Stimulated activated CD4-positive, alpha-beta T cell treated with anti-CD3 and anti-CD28 coated beads, Interleukin-12 subunit alpha, Interleukin-12 subunit beta, amount 100 ng/mL, for 4 hours (primary cell): ENCODE results near the gene CLIC1.
A peak's percentile ranks its signal among the peaks of the same experiment; 100 is the strongest.

Experiments used
- DNase-seq: peaks from one replicate; pipeline ENCODE4 v3.0.0-alpha.2; 2020

The CLIC1 gene

DNA sequence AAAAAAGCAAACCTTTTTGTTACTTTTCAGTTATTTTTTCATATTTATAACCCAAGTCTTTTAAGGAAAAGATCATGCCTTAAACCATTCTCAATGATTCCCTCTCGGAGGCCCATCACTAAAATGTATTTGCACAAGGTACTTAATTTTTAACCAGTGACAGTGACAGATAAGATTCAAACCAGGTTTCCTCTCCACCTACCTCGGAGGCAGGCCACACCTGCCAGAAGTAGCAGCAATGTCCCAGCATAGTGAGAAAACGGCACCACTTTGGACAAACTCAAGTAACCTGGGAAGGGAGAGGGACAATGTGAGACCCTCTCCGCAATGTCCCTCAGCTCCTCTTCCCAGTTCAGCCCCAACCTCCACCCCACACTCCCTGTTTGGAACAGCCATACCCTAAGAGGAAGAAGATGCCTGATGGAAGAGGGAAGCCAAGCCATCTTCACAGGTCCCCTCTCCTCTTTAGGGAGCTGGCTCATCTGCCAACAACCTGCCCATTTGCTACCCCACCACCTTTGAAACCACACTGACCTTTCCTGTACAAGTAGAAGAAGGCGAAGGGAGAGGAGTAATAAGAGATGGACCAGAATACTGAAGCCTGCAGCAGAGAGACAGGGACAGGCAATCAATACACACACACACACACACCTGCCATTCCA lies 35.5 kb downstream of the CLIC1 start:
- no peak for DNase-seq

DNA sequence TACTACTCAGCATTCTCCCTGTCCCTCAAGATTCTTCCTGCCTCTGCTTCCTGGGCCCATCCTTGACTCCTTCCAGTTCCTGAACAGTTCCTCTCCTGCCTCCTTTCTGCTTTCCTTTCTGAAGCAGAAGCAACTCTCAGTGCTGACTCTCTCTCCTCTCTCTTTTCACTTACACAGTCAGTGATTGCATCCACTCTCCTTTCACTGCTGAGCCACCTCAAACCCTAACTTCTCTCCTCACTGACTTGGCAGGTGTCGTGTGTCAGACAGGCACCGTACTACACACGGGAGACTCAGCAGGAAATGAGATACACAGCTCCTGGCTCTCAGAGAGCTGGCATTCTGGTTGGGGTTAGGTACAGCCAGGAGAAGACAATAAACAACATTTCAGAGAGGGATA lies 38.8 kb downstream of the CLIC1 start:
- no peak for DNase-seq

DNA sequence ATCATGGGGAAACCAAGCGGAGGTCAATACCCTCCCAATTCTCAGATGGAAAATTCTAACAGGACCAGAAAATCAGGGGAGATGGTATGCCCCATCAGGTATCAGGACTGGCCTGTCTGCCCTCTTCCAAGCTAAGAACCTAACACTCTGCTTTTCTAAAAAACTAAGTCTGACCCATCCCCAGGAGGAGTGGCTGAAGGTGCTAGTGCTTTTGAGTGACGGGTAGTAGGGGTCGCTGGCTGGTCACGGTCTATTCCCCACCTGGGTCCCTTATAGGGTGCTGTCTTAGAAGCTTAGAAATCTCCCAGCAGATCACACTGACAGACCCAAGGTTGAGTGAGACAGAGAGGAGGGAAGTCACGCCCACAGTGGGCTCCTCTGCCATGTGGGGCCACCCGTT lies 42.8 kb downstream of the CLIC1 start:
- DNase-seq = no peak

DNA sequence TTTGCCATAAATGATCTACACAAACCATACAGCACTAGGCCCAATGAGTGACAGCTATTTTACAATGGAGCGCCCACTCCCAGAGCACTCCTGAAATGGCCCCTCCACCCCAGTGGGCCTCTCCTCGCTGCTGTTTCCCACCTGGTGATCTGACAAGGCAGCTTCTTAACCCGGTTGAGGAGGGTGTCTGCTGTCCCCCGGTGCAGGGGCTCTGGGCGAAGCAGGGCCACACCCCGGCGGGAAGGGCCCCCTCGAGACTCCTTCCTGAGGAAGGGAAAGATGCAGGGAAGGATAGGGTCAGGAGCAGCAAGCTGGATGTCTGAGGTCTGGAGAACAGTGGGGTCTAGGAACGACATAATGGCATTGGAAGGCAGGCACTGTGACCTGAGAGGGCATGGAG lies 43.4 kb downstream of the CLIC1 start:
- DNase-seq = no peak

DNA sequence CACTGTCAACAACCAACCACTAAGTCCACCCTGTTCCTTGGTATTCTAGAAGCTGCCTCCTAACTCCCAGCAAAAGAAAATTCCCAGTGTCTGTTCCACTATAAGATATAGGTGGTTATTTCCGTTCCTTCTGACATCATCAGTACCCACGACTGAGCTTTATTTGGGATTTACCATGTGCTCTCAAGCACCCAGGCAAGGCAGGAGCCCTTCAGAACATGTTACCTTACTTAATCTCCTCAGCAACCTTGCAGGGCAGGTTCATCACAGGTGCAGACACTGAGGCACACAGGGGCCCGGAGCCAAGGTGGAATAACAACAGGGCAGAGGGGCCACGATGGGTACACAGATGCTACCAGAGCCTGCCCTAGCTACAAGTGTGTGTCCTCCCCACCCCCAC lies 44.0 kb downstream of the CLIC1 start:
- no peak for DNase-seq

DNA sequence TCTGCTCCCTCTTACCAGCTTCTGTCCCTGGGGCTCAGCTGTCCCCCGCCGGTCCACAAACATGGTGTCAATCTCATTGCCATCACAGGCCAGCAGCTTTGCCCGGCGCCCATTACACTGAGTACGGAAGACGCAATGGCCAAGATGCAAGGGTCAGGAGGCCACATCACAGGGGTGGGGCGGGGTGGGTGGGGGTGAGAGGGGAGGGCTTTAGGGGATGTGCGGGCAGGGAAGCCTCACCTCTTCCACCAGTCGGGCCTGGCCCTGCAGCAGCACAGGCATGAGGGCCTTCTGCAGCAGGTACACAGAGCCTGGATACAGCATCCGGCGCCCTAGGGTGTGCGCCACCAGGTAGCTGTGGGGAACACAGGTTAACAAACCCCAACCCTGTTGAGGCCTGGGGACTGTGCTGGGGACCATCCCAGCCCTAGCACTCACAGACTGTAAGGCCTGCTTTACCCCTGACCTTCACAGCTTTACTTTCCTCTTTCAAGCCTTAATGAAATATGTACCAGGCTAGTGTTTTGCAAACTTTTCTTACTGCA lies 44.7 kb downstream of the CLIC1 start:
- DNase-seq = no peak

DNA sequence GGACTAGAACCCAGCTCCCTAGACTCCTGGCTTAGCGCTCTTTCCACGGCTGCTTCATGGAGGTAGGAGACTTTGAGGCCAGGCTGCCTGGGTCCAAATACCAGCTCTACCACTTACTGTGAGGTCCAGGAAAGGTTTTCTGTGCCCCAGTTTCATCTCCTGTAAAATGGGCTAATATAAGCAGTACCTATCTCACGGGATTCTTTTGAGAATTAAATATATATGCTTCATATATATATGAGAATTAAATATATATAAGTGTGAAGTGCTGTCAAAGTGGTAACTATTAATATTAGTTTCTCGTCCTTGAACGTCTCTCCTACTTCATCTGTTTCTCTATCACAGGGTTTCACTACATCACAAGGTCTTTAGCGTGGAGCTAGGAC lies 45.3 kb downstream of the CLIC1 start:
- DNase-seq = no peak

DNA sequence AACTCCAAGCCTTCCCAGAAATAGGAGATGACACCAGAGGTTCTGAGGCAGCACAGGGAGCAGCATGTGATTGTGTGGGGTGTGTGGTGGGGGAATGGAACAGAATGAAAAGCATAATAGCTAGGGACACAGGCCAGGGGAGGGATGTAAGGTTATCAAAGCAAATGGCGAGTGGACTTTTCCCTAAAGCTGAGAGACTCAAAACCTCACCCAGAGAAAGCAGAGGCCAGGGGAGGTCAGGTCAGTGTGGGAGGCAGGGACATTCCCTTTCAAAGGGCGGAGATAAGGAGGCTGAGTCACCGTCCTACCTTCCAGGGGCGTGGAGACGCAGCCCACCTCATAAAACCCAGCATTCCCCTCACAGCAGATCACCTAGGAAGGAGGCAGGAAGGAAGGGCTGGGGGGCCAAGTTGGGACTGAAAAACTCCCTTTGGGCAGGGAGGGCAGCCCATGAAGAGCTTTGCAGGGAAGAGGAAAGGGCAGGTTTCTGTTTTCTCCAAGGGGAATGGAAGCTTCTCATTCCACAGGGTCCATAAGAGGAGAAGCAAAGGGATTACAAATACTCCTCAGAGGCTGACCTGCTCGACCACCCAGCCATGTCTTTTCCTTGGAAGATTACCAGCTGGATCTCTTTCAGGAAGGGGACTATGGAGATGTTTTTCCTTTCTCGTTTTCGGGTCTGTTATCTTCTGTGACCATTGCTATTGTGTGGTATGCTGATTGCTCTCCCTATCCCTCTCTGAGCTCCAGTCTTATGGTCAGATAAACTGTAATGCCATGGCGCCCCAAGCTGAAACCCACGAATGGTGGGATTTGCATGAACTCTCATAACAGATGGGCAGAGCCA lies 45.9 kb downstream of the CLIC1 start:
- no peak for DNase-seq

DNA sequence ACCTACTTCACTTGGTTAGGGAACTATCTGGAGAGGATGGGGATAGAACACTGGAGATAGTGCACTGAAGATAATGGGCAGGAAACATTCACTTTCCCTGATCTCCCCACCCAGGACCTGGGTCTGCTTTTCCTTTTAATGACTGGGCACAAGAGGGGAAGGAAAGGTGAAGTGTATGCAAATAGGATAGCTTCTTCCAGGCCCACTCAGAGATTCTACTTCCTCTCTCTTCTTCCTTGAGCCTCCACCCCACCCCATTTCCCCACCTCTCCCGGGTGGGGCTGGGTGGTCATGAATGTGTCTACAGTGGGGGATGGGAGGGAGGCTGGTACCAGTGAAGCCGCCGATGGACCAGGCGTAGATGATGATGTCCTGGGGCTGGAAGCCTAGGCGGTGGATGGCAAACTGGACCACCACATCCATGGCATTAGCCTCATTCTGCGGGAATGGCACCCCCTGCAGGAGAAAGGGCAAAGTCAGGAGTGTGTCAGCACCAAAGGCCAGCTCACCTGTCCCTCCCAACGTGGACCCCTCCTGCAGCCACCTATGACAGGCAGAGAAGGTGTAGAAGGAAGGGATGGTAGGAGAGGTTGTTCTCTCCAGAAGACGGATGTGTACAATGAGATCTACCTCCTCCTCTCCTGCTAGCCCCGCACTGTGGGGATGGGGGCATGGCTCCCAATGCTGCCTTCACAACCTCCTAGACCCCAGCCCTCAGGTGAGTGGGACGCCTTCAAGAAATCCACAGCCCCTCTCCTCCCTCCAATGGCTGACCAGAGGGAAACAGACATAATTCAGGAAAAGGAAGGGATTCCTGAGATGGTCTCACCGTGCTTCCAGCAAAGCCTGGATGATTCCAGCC lies 46.9 kb downstream of the CLIC1 start:
- DNase-seq = no peak

DNA sequence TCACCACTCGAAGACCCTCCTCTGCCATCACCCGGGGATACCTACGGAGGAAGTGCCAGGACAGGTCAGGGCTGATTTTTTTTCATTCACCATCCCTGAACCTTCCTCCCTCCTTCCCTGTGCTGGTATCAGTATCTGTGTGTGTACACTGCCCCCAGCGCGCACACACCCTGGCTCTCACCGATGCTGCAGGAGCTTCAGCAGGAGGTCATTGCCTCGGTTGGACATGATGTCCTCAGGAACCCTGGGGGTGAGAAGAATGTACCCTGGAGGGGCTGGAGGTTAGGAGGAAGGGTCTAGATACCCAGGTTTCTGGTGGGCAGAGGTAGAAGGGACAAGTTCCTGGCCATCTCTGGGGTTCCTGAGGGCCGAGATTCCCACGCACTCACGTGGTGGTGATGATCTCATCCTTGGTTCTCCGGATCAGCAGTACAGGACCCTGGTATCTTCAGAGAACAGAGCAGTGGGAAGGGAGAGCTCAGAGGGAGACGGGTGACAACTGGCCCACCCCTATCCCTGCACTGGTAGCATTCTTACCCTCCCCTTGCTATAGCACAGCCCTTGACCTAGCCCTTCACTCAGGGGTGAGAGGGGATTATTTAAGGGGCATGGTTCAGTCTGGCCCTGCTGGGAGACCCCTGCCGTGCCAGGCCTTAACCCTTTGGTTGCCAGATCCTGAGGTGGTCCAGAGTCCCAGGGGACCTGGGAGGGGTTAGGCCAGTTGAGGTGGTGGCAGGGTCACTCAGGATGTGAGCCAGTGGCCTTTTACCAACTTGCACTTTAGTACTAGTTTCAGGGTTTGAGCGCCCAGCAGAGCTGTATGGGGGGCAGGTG lies 48.3 kb downstream of the CLIC1 start:
- no peak for DNase-seq

DNA sequence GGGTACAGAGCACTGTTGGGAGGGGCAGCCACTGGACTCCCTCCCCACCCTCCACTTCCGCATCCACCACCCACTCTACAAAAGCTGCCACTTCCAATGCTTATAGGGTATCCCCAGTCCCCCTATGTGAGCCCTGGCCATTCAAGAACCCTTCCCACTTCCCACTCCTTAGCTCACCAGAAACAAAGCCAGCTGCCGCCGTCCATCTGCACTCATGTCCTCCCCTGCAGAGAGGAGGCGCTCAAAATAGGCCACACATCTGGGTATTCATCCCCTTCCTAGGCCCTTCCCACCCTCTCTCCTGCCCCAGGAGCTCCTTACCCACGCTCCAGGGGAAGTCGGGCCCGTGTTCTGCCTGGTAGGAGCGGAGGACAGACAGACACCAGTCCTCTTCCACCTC lies 49.0 kb downstream of the CLIC1 start:
- no peak for DNase-seq

DNA sequence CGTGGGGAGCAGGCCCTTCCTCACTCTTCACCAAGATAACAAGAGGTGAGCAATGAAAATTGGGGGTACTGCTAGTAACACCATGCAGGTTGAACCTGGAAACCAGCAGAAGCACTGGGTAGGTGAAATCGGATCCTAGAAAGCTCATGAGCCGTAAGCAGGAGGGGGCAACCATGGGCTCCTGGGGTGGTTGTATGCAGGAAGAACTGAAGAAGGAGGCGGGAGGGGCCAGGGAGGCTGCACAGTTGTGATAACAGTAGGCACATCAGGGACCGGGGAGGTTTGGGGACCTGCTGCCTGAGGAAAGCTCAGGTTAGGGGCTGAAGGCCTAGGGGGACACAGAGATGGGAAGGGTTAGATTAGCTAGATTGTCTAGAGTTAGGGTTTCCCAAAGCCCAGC lies 49.8 kb downstream of the CLIC1 start:
- DNase-seq = no peak

DNA sequence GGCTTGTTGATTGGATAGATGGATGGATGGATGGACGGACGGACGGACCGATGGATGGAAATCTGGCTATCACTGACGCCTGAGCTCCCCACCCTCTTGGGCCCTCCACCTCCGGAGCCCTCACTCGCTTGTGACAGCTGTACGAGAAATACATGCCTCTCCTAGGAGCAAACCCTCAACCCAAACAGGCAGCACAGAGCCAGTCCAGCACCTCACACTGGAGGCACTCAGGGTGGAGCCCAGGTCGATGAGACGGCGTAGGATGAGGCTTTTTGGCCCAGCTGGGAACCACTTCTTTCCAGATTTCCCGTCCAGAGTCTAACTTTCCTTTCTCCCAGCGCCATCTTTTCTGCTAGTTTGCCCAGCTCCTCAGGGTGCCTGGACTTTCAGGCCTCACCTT lies 52.7 kb downstream of the CLIC1 start:
- no peak for DNase-seq

DNA sequence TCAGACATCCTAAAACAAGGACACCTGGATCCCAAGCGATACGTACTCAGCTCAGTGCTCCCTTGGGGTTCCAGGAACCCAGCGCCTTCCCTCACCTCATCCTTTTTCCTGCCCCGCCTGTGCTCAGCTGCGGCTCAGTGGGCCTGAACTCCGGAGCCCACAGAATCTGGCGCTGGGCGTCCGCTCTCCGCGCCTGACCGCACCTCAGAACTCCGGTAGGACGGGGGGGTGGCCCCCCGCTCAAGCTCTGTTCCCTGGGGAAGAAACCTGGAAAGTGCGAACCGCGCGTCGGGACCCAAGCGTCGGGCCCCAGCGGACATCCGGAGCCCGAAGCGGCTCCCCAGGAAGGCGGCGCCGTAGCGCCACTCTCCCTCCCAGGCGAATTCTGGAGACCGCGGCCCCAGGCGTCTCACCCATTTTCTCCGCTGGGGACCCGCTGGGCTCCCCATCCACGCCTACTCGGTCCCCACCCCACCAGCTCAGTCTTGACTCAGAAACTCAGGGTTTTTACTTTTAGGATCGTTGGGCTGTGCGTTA lies 55.1 kb downstream of the CLIC1 start:
- peak; percentile 41 for DNase-seq
